Neural crest cell (in vitro differentiated cells): ENCODE measurements around the gene DLG1. TPM values are rescaled to one million over a fixed set of nuclear protein-coding genes. Genes with fewer than 3 reads are reported as not detected.

ENCODE experiments used
- DNase-seq: peaks from one replicate; pipeline ENCODE4 v3.0.0; 2021; ENCODE audit warnings: low read depth, mixed read lengths, low spot score
- H3K27ac Mint-ChIP-seq: one replicate; pipeline ENCODE4 v1.8.0; 2021; ENCODE audit warnings: mild to moderate bottlenecking, mixed read lengths; ENCODE audit not compliant: unreplicated experiment
- H3K27me3 Mint-ChIP-seq: 2 replicates; pipeline ENCODE4 v1.8.0; 2021; ENCODE audit warnings: low read depth, mild to moderate bottlenecking, mixed read lengths
- H3K36me3 Mint-ChIP-seq: 2 replicates; pipeline ENCODE4 v1.8.0; 2021; ENCODE audit warnings: low read depth, mild to moderate bottlenecking, mixed read lengths
- H3K4me1 Mint-ChIP-seq: 2 replicates; pipeline ENCODE4 v1.8.0; 2021; ENCODE audit warnings: mixed read lengths
- H3K4me3 Mint-ChIP-seq: one replicate; pipeline ENCODE4 v1.8.0; 2021; ENCODE audit warnings: mild to moderate bottlenecking, mixed read lengths
- H3K9me3 Mint-ChIP-seq: 2 replicates; pipeline ENCODE4 v1.8.0; 2021; ENCODE audit warnings: mixed read lengths
- total RNA-seq: library from RNA; stranded (reverse); gene quantifications from 2 replicates; pipeline ENCODE4 v1.2.1, GENCODE V29; 2021
- TF ChIP-seq, protein P1 (sequence below): fragments of 200-600 bp; sonication (generic); conservative IDR thresholded peaks from 2 replicates; pipeline ENCODE4 v1.5.0; 2021; ENCODE audit warnings: antibody characterized with exemption, mild to moderate bottlenecking

DLG1 gene
- total RNA-seq, 1 donor from 2014 or later, result 95.5 TPM

DNA sequence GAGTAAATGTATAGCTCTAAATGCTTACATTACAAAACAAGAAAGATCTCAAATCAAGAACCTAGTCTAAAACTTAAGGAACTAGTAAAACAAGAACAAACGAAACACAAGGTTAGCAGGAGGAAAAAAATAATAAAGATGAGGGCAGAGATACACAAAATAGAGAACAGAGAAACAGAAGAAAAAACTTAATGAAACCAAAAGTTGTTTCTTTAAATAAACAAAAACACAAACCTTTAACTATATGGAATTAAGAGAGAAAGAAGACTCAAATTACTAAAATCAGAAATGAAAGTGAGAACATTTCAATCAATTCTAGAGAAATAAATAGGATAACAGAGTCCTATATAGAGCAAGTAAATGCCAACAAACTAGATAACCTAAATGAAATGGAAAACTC lies 59.6 kb downstream of the DLG1 start:
- Mint-ChIP-seq H3K4me1 (no peaks in the 10 kb centered on the region), H3K9me3 (peaks cover 10% of the 10 kb centered on the region), H3K27ac (no peak overlapping the region), H3K27me3 (no peaks in the 10 kb centered on the region), H3K4me3 (no peak overlapping the region), H3K36me3 (peaks cover 62% of the 10 kb centered on the region)
- TF ChIP-seq, protein P1, sequence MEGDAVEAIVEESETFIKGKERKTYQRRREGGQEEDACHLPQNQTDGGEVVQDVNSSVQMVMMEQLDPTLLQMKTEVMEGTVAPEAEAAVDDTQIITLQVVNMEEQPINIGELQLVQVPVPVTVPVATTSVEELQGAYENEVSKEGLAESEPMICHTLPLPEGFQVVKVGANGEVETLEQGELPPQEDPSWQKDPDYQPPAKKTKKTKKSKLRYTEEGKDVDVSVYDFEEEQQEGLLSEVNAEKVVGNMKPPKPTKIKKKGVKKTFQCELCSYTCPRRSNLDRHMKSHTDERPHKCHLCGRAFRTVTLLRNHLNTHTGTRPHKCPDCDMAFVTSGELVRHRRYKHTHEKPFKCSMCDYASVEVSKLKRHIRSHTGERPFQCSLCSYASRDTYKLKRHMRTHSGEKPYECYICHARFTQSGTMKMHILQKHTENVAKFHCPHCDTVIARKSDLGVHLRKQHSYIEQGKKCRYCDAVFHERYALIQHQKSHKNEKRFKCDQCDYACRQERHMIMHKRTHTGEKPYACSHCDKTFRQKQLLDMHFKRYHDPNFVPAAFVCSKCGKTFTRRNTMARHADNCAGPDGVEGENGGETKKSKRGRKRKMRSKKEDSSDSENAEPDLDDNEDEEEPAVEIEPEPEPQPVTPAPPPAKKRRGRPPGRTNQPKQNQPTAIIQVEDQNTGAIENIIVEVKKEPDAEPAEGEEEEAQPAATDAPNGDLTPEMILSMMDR, result no peak
- DNase-seq, result no peak

DNA sequence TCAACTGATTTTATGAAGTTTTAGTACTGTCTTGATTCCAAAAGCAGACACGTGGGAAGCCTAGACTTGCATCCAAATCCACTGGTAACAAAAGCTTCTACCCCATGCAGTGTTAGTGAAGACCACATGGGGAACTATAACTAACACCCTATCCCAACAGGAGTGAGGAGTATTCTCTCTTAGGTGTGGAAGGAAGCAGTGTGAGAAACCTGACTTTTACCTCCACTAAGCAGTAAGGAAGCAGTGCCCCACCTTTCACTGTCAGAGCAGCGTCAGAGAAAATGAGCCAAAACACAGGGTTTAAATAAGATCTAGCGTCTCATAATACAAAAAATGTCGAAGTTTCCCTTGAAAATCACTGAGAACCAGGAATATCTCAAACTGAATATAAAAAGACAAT lies 60.5 kb downstream of the DLG1 start:
- Mint-ChIP-seq H3K4me3 (no peak overlapping the region), H3K36me3 (peaks cover 53% of the 10 kb centered on the region), H3K27me3 (no peaks in the 10 kb centered on the region), H3K4me1 (peaks cover 1% of the 10 kb centered on the region), H3K9me3 (peaks cover 8% of the 10 kb centered on the region), H3K27ac (no peak overlapping the region)
- TF ChIP-seq, protein P1, result no peak
- no peak for DNase-seq

DNA sequence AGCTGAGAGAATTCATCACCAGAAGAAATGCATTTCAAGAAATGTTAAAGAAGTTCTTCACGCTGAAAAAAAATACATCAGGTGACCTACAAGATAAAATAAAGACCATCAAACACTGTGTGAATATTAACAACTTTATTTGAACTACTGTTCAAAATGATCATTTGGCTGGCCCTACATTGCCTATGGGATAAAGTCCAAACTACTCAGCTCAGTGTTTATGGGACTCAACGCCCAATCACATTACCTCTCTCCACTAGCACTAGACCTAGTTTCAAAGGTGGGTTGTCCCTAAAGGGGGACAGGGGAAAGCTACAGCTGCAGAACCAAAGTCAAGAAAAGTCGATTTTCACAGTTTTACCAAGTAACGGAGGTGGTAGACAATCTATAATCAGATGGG lies 62.0 kb downstream of the DLG1 start:
- Mint-ChIP-seq H3K27me3 (no peaks in the 10 kb centered on the region), H3K9me3 (peaks cover 8% of the 10 kb centered on the region), H3K4me1 (peaks cover 6% of the 10 kb centered on the region), H3K36me3 (peaks cover 46% of the 10 kb centered on the region), H3K4me3 (no peak overlapping the region), H3K27ac (no peak overlapping the region)
- TF ChIP-seq, protein P1, result no peak
- DNase-seq, result no peak

DNA sequence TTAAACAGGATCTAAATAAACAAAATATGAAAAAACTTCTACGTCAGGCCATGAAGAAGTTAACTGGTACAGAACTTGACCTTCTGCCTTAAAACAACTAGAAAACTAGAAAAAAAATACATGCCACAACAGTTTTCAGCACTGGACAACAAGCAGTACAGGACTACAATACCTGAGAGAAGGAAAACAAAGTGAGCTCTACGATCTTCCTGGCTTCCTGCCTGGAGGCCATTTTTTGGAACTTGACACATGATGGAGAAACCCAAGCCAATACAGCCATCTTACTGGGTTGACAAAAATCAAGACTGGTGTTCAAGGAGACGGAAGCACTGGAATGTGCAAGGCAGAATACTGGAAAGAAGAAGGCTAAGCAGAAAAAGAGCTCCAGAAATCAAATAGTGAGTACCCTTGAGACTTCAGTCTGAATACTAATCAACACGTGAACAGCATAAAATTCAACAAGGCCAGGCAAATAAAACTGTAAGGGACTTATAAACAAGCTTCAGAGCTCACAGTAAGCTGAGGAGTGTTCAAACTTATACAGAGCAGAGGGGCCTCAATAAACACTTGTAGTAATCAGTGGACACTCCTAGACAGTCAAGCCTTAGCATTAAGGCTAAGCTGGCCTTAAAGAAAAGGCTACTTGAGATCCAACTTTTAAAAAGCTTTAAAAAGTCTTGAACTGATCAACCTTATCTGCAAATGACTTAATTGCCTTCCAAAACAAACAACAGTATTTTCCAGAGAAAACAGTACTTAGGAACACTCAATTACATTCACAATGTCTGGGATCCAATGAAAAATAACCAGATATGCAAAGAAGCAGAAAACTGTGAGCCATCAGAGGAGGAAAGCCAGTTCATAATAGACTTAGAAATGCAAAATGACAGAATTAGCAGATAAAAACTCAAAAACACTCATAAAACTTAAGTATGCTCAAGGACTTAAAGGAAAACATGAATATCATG lies 63.2 kb downstream of the DLG1 start:
- TF ChIP-seq, protein P1, result no peak
- H3K27ac Mint-ChIP-seq, result no peak overlapping the region
- peaks cover 6% of the 10 kb centered on the region for H3K4me1 Mint-ChIP-seq
- H3K9me3 Mint-ChIP-seq, result peaks cover 3% of the 10 kb centered on the region
- DNase-seq, result no peak
- H3K4me3 Mint-ChIP-seq, result no peak overlapping the region
- H3K27me3 Mint-ChIP-seq, result no peaks in the 10 kb centered on the region
- H3K36me3 Mint-ChIP-seq, result peaks cover 35% of the 10 kb centered on the region

DNA sequence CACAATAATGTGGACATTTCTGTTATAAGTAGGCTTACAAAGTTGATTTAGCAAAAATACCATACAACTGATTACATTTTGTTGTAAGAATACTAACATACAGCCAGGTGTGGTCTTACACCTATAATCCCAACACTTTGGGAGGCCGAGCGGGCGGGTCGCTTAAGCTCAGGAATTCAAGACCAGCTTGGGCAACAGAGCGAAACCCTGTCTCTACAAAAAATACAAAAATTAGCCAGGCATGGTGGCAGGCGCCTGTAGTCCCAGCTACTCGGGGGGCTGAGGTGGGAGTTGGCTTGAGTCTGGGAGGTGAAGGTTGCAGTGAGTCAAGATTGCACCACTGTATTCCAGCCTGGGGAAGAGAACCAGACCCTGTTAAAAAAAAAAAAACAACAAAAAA lies 67.1 kb downstream of the DLG1 start:
- peaks cover 3% of the 10 kb centered on the region for H3K9me3 Mint-ChIP-seq
- DNase-seq, result no peak
- H3K4me3 Mint-ChIP-seq, result no peak overlapping the region
- TF ChIP-seq, protein P1, result no peak
- peaks cover 13% of the 10 kb centered on the region for H3K4me1 Mint-ChIP-seq
- H3K27me3 Mint-ChIP-seq, result no peaks in the 10 kb centered on the region
- H3K36me3 Mint-ChIP-seq, result peaks cover 20% of the 10 kb centered on the region
- no peak overlapping the region for H3K27ac Mint-ChIP-seq
